Measurements from ENCODE around the gene RPTN. TPM values are rescaled to one million over a fixed set of nuclear protein-coding genes. Genes with fewer than 3 reads are reported as not detected.
A peak's percentile ranks its signal among the peaks of the same experiment; 100 is the strongest.
"Not testable (repeated sequence)": the region's sequence is repeated elsewhere in the genome, so short reads cannot be mapped to it uniquely, and the experiment has no call there.

Gene RPTN
- total RNA-seq, 1 donor from 2014 or later = not detected

- no peak for DNase-seq (ENCODE audit: low spot score)
Observed at GRCh38 chr1:152165286-152166077, 6.5 kb upstream of the RPTN start.

- peak; percentile 52 for DNase-seq (ENCODE audit: low spot score)
Observed at GRCh38 chr1:152164517-152165136, 5.6 kb upstream of the RPTN start.

GRCh38 chr1:152162792-152163463 is 3.9 kb upstream of the RPTN start:
- DNase-seq (ENCODE audit: low spot score) = no peak

GRCh38 chr1:152160576-152160975 is 1.5 kb upstream of the RPTN start:
- no peak for DNase-seq (ENCODE audit: low spot score)

GRCh38 chr1:152153996-152154395 is 5.0 kb downstream of the RPTN start:
- DNase-seq (ENCODE audit: low spot score) = no peak

- DNase-seq (ENCODE audit: low spot score) = no peak
Observed at GRCh38 chr1:152151646-152152045, 7.4 kb downstream of the RPTN start.

GRCh38 chr1:152148981-152149380 is 10.0 kb downstream of the RPTN start:
- no peak for DNase-seq (ENCODE audit: low spot score)

- DNase-seq (ENCODE audit: low spot score) = no peak
Observed at GRCh38 chr1:152148051-152148450, 11.0 kb downstream of the RPTN start.

- DNase-seq (ENCODE audit: low spot score) = no peak
Observed at GRCh38 chr1:152145769-152146168, 13.3 kb downstream of the RPTN start.

- not testable (repeated sequence) for DNase-seq (ENCODE audit: low spot score)
Observed at GRCh38 chr1:152144674-152145183, 14.3 kb downstream of the RPTN start.

GRCh38 chr1:152143150-152143887 is 15.7 kb downstream of the RPTN start:
- no peak for DNase-seq (ENCODE audit: low spot score)

GRCh38 chr1:152141971-152142584 is 16.9 kb downstream of the RPTN start:
- peak; percentile 67 for DNase-seq (ENCODE audit: low spot score)

GRCh38 chr1:152137215-152137614 is 21.8 kb downstream of the RPTN start:
- DNase-seq (ENCODE audit: low spot score) = no peak

- DNase-seq (ENCODE audit: low spot score) = no peak
Observed at GRCh38 chr1:152130186-152130585, 28.8 kb downstream of the RPTN start.

- no peak for DNase-seq (ENCODE audit: low spot score)
Observed at GRCh38 chr1:152127673-152128072, 31.4 kb downstream of the RPTN start.

GRCh38 chr1:152125834-152126443 is 33.1 kb downstream of the RPTN start:
- no peak for DNase-seq (ENCODE audit: low spot score)

- no peak for DNase-seq (ENCODE audit: low spot score)
Observed at GRCh38 chr1:152118915-152119314, 40.1 kb downstream of the RPTN start.

GRCh38 chr1:152115344-152115743 is 43.7 kb downstream of the RPTN start, which contains the start of gene TCHH:
TCHH (minus strand) TSS chr1:152115444; CDS start chr1:152114080, 1,364 bp downstream.
- no peak for DNase-seq (ENCODE audit: low spot score)

- no peak for DNase-seq (ENCODE audit: low spot score)
Observed at GRCh38 chr1:152112885-152113432, 46.1 kb downstream of the RPTN start.

GRCh38 chr1:152112101-152112884 is 46.7 kb downstream of the RPTN start:
- DNase-seq (ENCODE audit: low spot score) = no peak
